ENCODE results near the gene FHDC1. TPM values are rescaled to one million over a fixed set of nuclear protein-coding genes. Genes with fewer than 3 reads are reported as not detected.

The FHDC1 gene
- polyA plus RNA-seq, 2 of the 4 experiments (the other 2 are of a cell fraction) = 0.08 to 0.31 TPM

GRCh38 chr4:153000076-153000420 is 63.9 kb downstream of the FHDC1 start:
- POLR2A ChIA-PET = no interaction called here
- H3K27ac ChIP-seq = no peak overlapping the region
- 92% methylated on average over 1 of the region's 1 CpG for WGBS (ENCODE audit: missing lambda C conversion rate)

GRCh38 chr4:153001626-153002025 is 65.5 kb downstream of the FHDC1 start:
- FAIRE-seq (no peak), DNase-seq (ENCODE audit: low read depth in 1 of 2, low spot score in 1 of 2) (no peak), ATAC-seq (no peak)
- TF ChIP-seq RNF2 (IDR thresholded peaks at IDR 0.05; ENCODE audit: borderline replicate concordance, low read depth) = no peak
- no peak for TF ChIP-seq USF2 (IDR thresholded peaks at IDR 0.05)
- no peak for TF ChIP-seq FOXS1 (CRISPR knock-in tag; IDR thresholded peaks at IDR 0.05)
- POLR2A ChIA-PET = no interaction called here
- CTCF ChIA-PET = interaction anchor here (1.0 kb wide), 1 partner anchor 9 kb away, joined by 3 read pairs; no protein-coding TSS in a partner anchor
- no peak overlapping the region for H3K4me2 ChIP-seq
- no peak overlapping the region for H3K4me3 ChIP-seq
- no peaks in the 10 kb centered on the region for H3K4me1 ChIP-seq
- H3K9me3 ChIP-seq = no peaks in the 10 kb centered on the region
- WGBS (ENCODE audit: missing lambda C conversion rate) = 83% methylated on average over 5 of the region's 5 CpGs
- no peak overlapping the region for H3K27ac ChIP-seq

More at GRCh38 chr4:153000076-153000420, 63.9 kb downstream of the FHDC1 start:
- no peak for DNase-seq (ENCODE audit: low read depth in 1 of 2, low spot score in 1 of 2)
- TF ChIP-seq HOXA7 (CRISPR knock-in tag; IDR thresholded peaks at IDR 0.05) = no peak
- no peak for TF ChIP-seq POLR2AphosphoS2 (conservative IDR thresholded peaks at IDR 0.05; ENCODE audit: low read length)
- TF ChIP-seq ELK1 (IDR thresholded peaks at IDR 0.05; ENCODE audit: low read depth, low read length) = no peak
- TF ChIP-seq TFCP2L1 (CRISPR knock-in tag; IDR thresholded peaks at IDR 0.05) = no peak
- Histone ChIP-seq H3K4me1 (no peaks in the 10 kb centered on the region), H3K4me3 (no peak overlapping the region), H3K4me2 (no peak overlapping the region), H3K9me3 (no peaks in the 10 kb centered on the region)
- no peak for FAIRE-seq
- CTCF ChIA-PET = no interaction called here
- no peak for ATAC-seq

GRCh38 chr4:153002110-153002509 is 66.0 kb downstream of the FHDC1 start:
- TF ChIP-seq NR3C1 (IDR thresholded peaks at IDR 0.05) (no peak), BCL3 (IDR thresholded peaks at IDR 0.05) (no peak), FOSL2 (IDR thresholded peaks at IDR 0.05) (no peak), FOSL2 (CRISPR knock-in tag; IDR thresholded peaks at IDR 0.05) (no peak), BHLHE40 (IDR thresholded peaks at IDR 0.05; ENCODE audit: low read depth, low read length) (no peak), FOXS1 (CRISPR knock-in tag; IDR thresholded peaks at IDR 0.05) (no peak), KDM5A (IDR thresholded peaks at IDR 0.05) (no peak), EP300 (IDR thresholded peaks at IDR 0.05) (no peak), NFE2L2 (conservative IDR thresholded peaks at IDR 0.05; ENCODE audit: low read length) (no peak)
- no peak for ATAC-seq
- POLR2A ChIA-PET = no interaction called here
- no peak overlapping the region for H3K4me2 ChIP-seq
- 3% methylated on average over 2 of the region's 2 CpGs for WGBS (ENCODE audit: missing lambda C conversion rate)
- H3K9me3 ChIP-seq = no peaks in the 10 kb centered on the region
- no peak for DNase-seq (ENCODE audit: low read depth in 1 of 2, low spot score in 1 of 2)
- no peak overlapping the region for H3K27ac ChIP-seq
- H3K4me1 ChIP-seq = no peaks in the 10 kb centered on the region
- CTCF ChIA-PET = no interaction called here
- FAIRE-seq = no peak
- no peak overlapping the region for H3K4me3 ChIP-seq

- ChIA-PET CTCF (interaction anchor here (0.7 to 1.1 kb wide), 3 partner anchors 16 to 96 kb away, joined by 3 to 5 read pairs (median 4); no protein-coding TSS in a partner anchor), POLR2A (no interaction called here)
- DNase-seq (ENCODE audit: low read depth in 1 of 2, low spot score in 1 of 2) (no peak), FAIRE-seq (no peak), ATAC-seq (no peak)
- 86% methylated on average over 3 of the region's 6 CpGs for WGBS (ENCODE audit: missing lambda C conversion rate)
- TF ChIP-seq FOSL2 (IDR thresholded peaks at IDR 0.05) (no peak), FOSL2 (CRISPR knock-in tag; IDR thresholded peaks at IDR 0.05) (no peak), HOXB5 (CRISPR knock-in tag; IDR thresholded peaks at IDR 0.05) (no peak)
- Histone ChIP-seq H3K27ac (no peak overlapping the region), H3K9me3 (no peaks in the 10 kb centered on the region), H3K4me1 (no peaks in the 10 kb centered on the region), H3K4me2 (no peak overlapping the region), H3K4me3 (no peak overlapping the region)
Observed at GRCh38 chr4:153004081-153004850, 68.1 kb downstream of the FHDC1 start.

Data from A549 (cell line).